Measurements from ENCODE around the gene ARL14.

GRCh38 chr3:160691151-160691550, 14.2 kb downstream of the ARL14 start:
- TF ChIP-seq CTCF (IDR thresholded peaks at IDR 0.05; ENCODE audit: borderline replicate concordance, extremely low read depth, low read length, poor library complexity, severe bottlenecking), result no peak
- TF ChIP-seq EZH2 (IDR thresholded peaks at IDR 0.05; ENCODE audit: borderline replicate concordance, low read depth, low read length, severe bottlenecking), result no peak
